GM11168 (cell line): ENCODE data around the gene ANKRD28.
"Not testable (repeated sequence)": the region's sequence is repeated elsewhere in the genome, so short reads cannot be mapped to it uniquely, and the experiment has no call there.

Experiments
- in situ Hi-C: fragments of 300-500 bp; cut with MboI; formaldehyde crosslinking; loops from one replicate; pipeline ENCODE4 v1.12.0; 2022; ENCODE audit warnings: low sequenced_read_pairs; ENCODE audit not compliant: unreplicated experiment

The ANKRD28 gene

DNA sequence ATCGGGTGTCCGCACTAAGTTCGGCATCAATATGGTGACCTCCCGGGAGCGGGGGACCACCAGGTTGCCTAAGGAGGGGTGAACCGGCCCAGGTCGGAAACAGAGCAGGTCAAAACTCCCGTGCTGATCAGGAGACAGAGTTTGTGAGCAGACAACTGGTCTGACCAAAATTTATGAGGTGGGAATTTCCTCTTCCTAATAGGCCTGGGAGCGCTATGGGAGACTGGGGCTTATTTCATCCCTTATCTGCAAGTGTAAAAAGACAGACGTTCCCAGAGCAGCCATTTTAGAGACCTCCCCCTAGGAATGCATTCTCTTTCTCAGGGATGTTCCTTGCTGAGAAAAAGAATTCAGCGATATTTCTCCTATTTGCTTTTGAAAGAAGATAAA, 59.2 kb downstream of the ANKRD28 start:
- in situ Hi-C loops: not testable (repeated sequence)

DNA sequence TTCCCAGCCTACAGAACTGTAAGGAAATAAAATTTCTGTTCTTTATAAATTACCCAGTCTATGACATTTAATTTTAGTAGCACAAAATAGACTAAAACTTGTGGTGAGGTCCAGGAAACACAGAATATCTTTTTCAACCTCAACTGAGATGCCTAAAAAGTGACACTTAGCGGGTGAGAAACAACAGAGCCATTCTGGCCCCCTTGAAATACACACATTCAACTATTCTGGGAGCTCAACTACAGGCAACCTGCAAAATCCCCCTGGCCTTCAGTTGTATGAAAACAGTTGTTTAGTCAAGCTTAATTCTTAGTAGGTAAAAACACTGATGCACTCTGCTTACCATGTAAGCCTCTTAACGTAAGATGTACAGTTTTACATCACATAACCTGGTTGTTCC, 66.8 kb downstream of the ANKRD28 start:
- in situ Hi-C loops: no loop called here

- in situ Hi-C loops: no loop called here
Observed at GRCh38 chr3:15728766-15729165, 69.0 kb downstream of the ANKRD28 start.

- in situ Hi-C loops: no loop called here
Observed at GRCh38 chr3:15726881-15727280, 70.9 kb downstream of the ANKRD28 start.

DNA sequence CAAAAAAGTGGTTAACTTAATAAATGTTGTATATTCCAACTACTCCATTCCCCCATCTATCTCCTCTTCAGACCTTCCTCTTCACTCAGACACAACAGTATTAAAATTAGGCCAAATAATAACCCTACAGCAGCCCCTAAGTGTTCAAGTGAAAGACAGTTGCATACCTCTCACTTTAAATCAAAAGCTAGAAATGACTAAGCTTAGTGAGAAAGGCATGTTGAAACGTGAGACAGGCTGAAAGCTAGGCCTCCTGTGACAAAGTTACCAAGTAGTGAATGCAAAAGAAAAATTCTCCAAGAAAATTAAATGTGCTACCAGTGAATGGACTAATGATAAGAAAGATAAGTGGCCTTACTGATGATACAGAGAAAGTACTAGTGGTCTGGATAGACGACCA, 71.7 kb downstream of the ANKRD28 start:
- in situ Hi-C loops: no loop called here

GRCh38 chr3:15724446-15724845, 73.3 kb downstream of the ANKRD28 start:
- in situ Hi-C loops: no loop called here

GRCh38 chr3:15723624-15723884, 74.2 kb downstream of the ANKRD28 start:
- in situ Hi-C loops: no loop called here

GRCh38 chr3:15722877-15723623, 74.7 kb downstream of the ANKRD28 start:
- in situ Hi-C loops: no loop called here

DNA sequence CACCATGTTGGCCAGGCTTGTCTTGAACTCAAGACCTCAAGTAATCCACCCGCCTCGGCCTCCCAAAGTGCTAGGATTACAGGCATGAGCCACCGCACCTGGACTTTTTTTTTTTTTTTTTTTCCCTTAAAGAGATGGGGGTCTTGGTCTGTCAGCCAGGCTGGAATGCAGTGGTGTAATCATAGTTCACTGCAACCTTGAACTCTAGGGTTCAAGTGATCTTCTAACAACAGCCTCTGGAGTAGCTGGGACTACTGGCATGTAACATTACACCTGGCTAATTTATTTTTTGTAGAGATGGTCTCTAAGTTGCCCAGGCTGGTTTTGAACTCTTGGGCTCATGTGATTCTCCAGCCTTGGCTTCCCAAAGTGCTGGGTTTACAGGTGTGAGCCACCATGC, 81.6 kb downstream of the ANKRD28 start:
- in situ Hi-C loops: no loop called here

GRCh38 chr3:15714448-15714847, 83.3 kb downstream of the ANKRD28 start:
- in situ Hi-C loops: no loop called here

DNA sequence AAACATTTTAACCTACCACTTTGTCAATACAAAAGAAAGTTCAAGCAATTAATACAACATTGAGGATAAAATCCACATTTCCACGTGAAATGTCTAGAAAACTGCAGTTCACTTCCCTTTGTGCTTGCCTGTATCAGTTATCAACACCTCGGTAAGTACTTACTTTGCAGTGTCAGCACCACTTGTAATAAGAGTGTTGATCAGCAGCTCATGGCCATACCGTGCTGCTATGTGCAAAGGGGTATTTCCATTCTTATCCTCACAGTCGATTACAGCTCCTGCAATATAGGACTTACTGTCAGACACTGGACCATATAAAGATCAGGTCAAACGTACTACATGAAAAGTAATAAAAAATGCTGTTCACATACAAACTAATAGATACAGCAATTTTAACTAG, 84.4 kb downstream of the ANKRD28 start:
- in situ Hi-C loops: no loop called here

DNA sequence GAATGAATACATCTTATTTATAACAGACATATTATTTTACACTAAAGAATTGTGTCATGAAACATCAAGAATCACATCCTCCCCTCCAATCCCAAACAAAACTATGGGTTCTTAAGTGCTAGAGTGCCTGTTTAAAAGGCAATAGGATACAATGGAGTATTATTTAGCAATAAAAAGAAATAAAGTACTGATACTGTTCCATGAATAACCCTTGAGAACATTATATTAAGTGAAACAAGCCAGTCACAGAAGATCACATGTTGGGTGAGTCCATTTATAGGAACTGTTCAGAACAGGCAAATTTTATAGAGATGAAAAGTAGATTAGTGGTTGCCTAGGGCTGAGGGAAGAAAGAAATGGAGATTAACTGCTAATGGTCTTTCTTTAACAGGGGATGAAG, 86.5 kb downstream of the ANKRD28 start:
- in situ Hi-C loops: no loop called here

DNA sequence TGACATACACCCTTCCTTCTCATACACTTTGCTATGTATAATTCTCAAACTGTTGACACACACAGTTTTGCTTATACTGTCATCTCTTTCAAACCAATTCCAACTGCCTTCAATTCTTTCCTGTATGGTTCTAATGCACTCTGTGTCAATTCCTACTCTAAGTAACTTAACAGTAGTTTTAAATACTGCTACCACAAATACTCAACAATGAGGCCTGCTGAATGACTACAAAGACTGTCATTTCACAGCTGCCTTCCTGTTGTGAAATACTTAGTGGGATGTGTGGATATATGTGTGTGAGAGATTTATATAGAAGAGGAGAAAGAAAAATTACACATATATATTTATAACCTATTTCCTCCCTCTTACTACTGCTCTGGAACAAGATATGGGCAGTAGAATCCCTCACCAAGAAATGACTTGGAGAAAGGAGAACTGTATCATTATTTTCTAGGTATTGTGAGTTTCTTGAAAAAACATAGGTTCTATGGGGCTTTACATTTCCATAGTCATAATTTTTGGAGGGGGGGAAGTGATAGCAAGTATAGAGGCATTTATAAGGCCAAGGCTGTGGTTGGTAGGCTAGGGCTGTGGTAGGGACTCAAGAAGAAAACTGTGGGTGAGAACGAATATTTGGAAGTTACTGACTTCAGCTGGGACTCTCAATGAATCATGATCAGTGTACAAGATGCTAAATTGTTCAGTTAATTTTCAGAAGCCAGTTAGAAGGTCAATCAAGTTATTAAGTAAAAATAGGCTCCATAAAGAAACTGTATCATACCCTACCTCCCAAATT, 88.7 kb downstream of the ANKRD28 start:
- in situ Hi-C loops: no loop called here

- in situ Hi-C loops: no loop called here
Observed at GRCh38 chr3:15707779-15708178, 90.0 kb downstream of the ANKRD28 start.

DNA sequence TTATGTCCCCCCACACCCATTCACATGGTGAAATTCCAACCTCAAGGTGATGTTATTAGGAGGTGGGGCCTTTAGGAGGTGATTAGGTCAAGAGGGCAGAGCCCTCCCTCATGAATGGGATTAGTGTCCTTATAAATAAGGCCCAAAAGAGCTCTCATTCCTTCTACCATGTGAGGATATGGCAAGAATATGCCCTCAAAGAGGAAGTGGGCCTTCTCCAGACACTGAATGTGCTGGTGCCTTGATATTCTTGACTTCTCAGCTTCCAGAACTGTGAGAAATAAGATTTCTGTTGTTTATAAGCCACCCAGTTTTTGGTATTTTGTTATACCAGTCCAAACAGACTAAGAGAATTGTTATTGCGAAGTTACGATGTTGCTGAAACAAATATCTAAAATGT, 94.4 kb downstream of the ANKRD28 start:
- in situ Hi-C loops: no loop called here

GRCh38 chr3:15694628-15695027, 103.2 kb downstream of the ANKRD28 start:
- in situ Hi-C loops: no loop called here

DNA sequence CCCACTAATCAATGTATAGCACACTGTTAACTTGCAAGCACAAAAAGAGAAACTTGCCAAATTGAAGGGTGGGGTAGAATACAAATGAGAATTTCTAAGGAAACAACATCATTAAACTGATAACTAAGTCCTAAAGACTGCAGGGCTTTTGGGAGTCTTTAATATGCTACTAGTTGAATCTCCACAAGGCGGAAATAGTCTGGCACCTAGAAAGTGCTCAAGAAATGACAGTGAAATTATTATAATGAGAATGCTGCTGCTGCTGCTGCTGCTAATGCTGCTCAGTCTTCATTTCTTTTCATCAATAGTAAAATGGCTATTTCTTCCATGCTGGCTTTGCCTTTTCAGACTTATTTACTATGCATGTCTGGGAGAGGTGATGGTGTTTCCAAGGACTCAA, 104.4 kb downstream of the ANKRD28 start:
- in situ Hi-C loops: no loop called here

DNA sequence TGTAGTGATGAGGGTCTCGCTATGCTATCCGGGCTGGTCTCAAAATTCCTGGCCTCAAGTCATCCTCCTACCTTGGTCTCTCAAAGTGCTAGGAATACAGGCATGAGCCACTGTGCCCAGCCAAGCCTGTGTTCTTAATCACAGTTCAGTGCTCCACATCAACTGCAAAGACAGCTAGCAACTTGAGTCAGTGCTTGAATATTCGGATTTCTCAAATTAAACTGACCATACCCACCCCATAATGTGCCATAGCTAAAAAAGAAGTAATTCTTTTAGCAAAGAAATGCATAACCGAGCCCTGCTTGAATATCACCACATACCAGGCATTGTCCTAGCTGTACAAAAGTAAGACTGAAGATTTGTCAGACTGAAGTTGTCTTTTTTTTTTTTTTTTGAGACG, 107.0 kb downstream of the ANKRD28 start:
- in situ Hi-C loops: no loop called here

DNA sequence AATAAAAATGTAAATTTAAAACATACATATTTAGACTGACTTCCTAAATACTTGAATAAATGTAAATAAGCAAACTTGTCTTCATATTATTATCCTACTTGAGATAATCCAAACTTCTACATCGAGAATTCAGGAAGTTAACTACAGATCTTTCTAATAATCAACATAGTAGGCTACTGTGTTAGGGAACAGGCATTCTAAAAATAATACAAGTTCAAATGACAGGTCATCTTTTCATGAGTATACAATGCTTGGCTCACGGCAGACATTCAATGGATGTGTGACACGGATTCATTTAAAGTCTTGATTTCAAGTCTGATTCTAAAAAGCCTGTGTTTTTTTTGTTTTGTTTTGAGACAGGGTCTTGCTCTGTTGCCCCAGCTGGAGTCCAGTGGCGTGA, 107.5 kb downstream of the ANKRD28 start:
- in situ Hi-C loops: no loop called here

- in situ Hi-C loops: no loop called here
Observed at GRCh38 chr3:15685927-15686326, 111.9 kb downstream of the ANKRD28 start.

- in situ Hi-C loops: no loop called here
Observed at GRCh38 chr3:15683253-15683652, 114.5 kb downstream of the ANKRD28 start.

DNA sequence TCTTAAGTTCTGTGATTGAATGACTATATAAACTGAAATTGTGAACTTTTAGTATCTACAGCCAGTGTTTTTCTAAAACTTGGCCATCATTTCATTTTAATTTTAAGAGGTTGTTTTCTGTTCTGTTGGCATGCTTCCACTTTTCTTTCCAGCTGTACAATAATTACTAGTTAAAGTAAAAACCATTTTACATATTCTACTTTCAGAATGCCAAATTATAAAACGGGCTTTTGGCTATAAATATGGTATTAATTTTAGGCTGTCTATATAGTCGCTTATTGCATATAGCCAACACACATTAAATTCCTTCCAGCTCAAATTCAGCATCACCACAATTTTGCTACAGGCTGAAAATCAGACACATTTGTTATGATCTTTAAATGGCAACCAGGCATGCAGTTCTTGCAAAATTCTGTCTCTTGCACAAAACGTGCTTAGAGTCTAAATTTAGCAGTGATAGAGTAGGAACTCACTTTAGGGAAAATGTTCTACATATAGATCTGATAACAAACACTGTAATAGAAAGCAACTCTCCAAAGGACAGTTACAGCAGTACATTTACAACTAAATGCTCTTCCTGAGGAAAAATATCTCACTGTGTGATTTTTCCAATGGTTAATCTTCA, 115.1 kb downstream of the ANKRD28 start:
- in situ Hi-C loops: no loop called here
